ENCODE measurements around the gene MRPL19. TPM values are rescaled to one million over a fixed set of nuclear protein-coding genes. Genes with fewer than 3 reads are reported as not detected.

The MRPL19 gene
- total RNA-seq, 2 donors from 2014 or later, result 34.1 to 47.5 TPM

GRCh38 chr2:75632091-75632701 is 14.4 kb upstream of the MRPL19 start:
- DNase-seq (ENCODE audit: low spot score), result no peak
- intact Hi-C loops (cut with DNase I), result no loop called here
- 75% methylated on average over 5 of the region's 5 CpGs for WGBS
- Histone ChIP-seq H3K36me3 (no peaks in the 10 kb centered on the region), H3K4me3 (no peak overlapping the region), H3K27ac (no peak overlapping the region), H3K9me3 (no peaks in the 10 kb centered on the region), H3K4me1 (replicated peaks) (no peaks in the 10 kb centered on the region), H3K27me3 (replicated peaks; ENCODE audit: insufficient read depth) (no peaks in the 10 kb centered on the region)
- no peak for TF ChIP-seq CTCF (IDR thresholded peaks at IDR 0.05)
- no peak for TF ChIP-seq POLR2A (IDR thresholded peaks at IDR 0.05)
- TF ChIP-seq POLR2AphosphoS5 (IDR thresholded peaks at IDR 0.05), result no peak

GRCh38 chr2:75632813-75633212 is 13.8 kb upstream of the MRPL19 start:
- Histone ChIP-seq H3K4me1 (replicated peaks) (no peaks in the 10 kb centered on the region), H3K27me3 (replicated peaks; ENCODE audit: insufficient read depth) (no peaks in the 10 kb centered on the region), H3K27ac (no peak overlapping the region), H3K36me3 (no peaks in the 10 kb centered on the region), H3K4me3 (no peak overlapping the region), H3K9me3 (no peaks in the 10 kb centered on the region)
- DNase-seq (ENCODE audit: low spot score), result no peak
- 50% methylated on average over 1 of the region's 1 CpG for WGBS
- TF ChIP-seq CTCF (IDR thresholded peaks at IDR 0.05), result no peak
- no peak for TF ChIP-seq POLR2A (IDR thresholded peaks at IDR 0.05)
- no peak for TF ChIP-seq POLR2AphosphoS5 (IDR thresholded peaks at IDR 0.05)
- intact Hi-C loops (cut with DNase I), result no loop called here

GRCh38 chr2:75633620-75634019 is 13.0 kb upstream of the MRPL19 start:
- 46% methylated on average over 3 of the region's 3 CpGs for WGBS
- intact Hi-C loops (cut with DNase I), result no loop called here
- TF ChIP-seq CTCF (IDR thresholded peaks at IDR 0.05) (no peak), POLR2AphosphoS5 (IDR thresholded peaks at IDR 0.05) (no peak), POLR2A (IDR thresholded peaks at IDR 0.05) (no peak)
- Histone ChIP-seq H3K9me3 (no peaks in the 10 kb centered on the region), H3K27ac (no peak overlapping the region), H3K4me3 (no peak overlapping the region), H3K4me1 (replicated peaks) (no peaks in the 10 kb centered on the region), H3K36me3 (no peaks in the 10 kb centered on the region), H3K27me3 (replicated peaks; ENCODE audit: insufficient read depth) (no peaks in the 10 kb centered on the region)
- DNase-seq (ENCODE audit: low spot score), result no peak

- H3K4me3 ChIP-seq, result no peak overlapping the region
- DNase-seq (ENCODE audit: low spot score), result no peak
- TF ChIP-seq POLR2A (IDR thresholded peaks at IDR 0.05) (no peak), CTCF (IDR thresholded peaks at IDR 0.05) (no peak), POLR2AphosphoS5 (IDR thresholded peaks at IDR 0.05) (no peak)
- H3K4me1 ChIP-seq (replicated peaks), result no peaks in the 10 kb centered on the region
- no peaks in the 10 kb centered on the region for H3K27me3 ChIP-seq (replicated peaks; ENCODE audit: insufficient read depth)
- no peaks in the 10 kb centered on the region for H3K9me3 ChIP-seq
- H3K36me3 ChIP-seq, result no peaks in the 10 kb centered on the region
- intact Hi-C loops (cut with DNase I), result no loop called here
- H3K27ac ChIP-seq, result no peak overlapping the region
- WGBS, result 0% methylated on average over 1 of the region's 1 CpG
Observed at GRCh38 chr2:75634945-75635344, 11.6 kb upstream of the MRPL19 start.

GRCh38 chr2:75637568-75637967 is 9.0 kb upstream of the MRPL19 start:
- intact Hi-C loops (cut with DNase I), result no loop called here
- Histone ChIP-seq H3K9me3 (no peaks in the 10 kb centered on the region), H3K36me3 (no peaks in the 10 kb centered on the region), H3K4me1 (replicated peaks) (no peaks in the 10 kb centered on the region), H3K27ac (no peak overlapping the region), H3K27me3 (replicated peaks; ENCODE audit: insufficient read depth) (no peaks in the 10 kb centered on the region), H3K4me3 (no peak overlapping the region)
- WGBS, result 22% methylated on average over 1 of the region's 1 CpG
- TF ChIP-seq CTCF (IDR thresholded peaks at IDR 0.05), result no peak
- no peak for TF ChIP-seq POLR2AphosphoS5 (IDR thresholded peaks at IDR 0.05)
- TF ChIP-seq POLR2A (IDR thresholded peaks at IDR 0.05), result no peak
- no peak for DNase-seq (ENCODE audit: low spot score)
